CD4-positive, alpha-beta T cell treated with Interleukin-12 subunit alpha and Interleukin-12 subunit beta, for 1 hour (primary cell): ENCODE results near the gene HTR1E.
"Not testable (repeated sequence)": the region's sequence is repeated elsewhere in the genome, so short reads cannot be mapped to it uniquely, and the experiment has no call there.

Experiments
- DNase-seq: peaks from one replicate; pipeline ENCODE4 v3.0.0-alpha.2; 2020

HTR1E gene

GRCh38 chr6:86937219-86938079 is at the start of gene HTR1E:
HTR1E (plus strand) TSS chr6:86937528; CDS start chr6:87015335, 77,807 bp downstream.
- no peak for DNase-seq

GRCh38 chr6:86888301-86888700 is 49.0 kb upstream of the HTR1E start:
- DNase-seq, result no peak

GRCh38 chr6:86897265-86897664 is 40.1 kb upstream of the HTR1E start:
- not testable (repeated sequence) for DNase-seq

- DNase-seq, result no peak
Observed at GRCh38 chr6:86913795-86914194, 23.5 kb upstream of the HTR1E start.

GRCh38 chr6:86916393-86916792 is 20.9 kb upstream of the HTR1E start:
- DNase-seq, result no peak

GRCh38 chr6:86927138-86927537 is 10.2 kb upstream of the HTR1E start:
- DNase-seq, result not testable (repeated sequence)

GRCh38 chr6:86927859-86928258 is 9.5 kb upstream of the HTR1E start:
- DNase-seq, result not testable (repeated sequence)

- no peak for DNase-seq
Observed at GRCh38 chr6:86934365-86934764, 3.0 kb upstream of the HTR1E start.

- no peak for DNase-seq
Observed at GRCh38 chr6:86936834-86937218, 502 bp upstream of the HTR1E start.

GRCh38 chr6:86938814-86939213 is 1.5 kb downstream of the HTR1E start:
- DNase-seq, result no peak

- no peak for DNase-seq
Observed at GRCh38 chr6:86941461-86941860, 4.1 kb downstream of the HTR1E start.

- DNase-seq, result no peak
Observed at GRCh38 chr6:86942769-86943516, 5.6 kb downstream of the HTR1E start.

GRCh38 chr6:86943819-86944407 is 6.6 kb downstream of the HTR1E start:
- DNase-seq, result no peak

- DNase-seq, result no peak
Observed at GRCh38 chr6:86949771-86950170, 12.4 kb downstream of the HTR1E start.

GRCh38 chr6:86952991-86953390 is 15.7 kb downstream of the HTR1E start:
- no peak for DNase-seq

GRCh38 chr6:86959656-86960055 is 22.3 kb downstream of the HTR1E start:
- DNase-seq, result no peak

- no peak for DNase-seq
Observed at GRCh38 chr6:86961455-86962200, 24.3 kb downstream of the HTR1E start.

- no peak for DNase-seq
Observed at GRCh38 chr6:86963352-86963751, 26.0 kb downstream of the HTR1E start.

- DNase-seq, result no peak
Observed at GRCh38 chr6:86964029-86964579, 26.8 kb downstream of the HTR1E start.

- no peak for DNase-seq
Observed at GRCh38 chr6:86966271-86966670, 28.9 kb downstream of the HTR1E start.

- DNase-seq, result no peak
Observed at GRCh38 chr6:86969573-86969972, 32.2 kb downstream of the HTR1E start.

GRCh38 chr6:86973088-86973487 is 35.8 kb downstream of the HTR1E start:
- DNase-seq, result no peak

GRCh38 chr6:86978251-86978650 is 40.9 kb downstream of the HTR1E start:
- no peak for DNase-seq
